T-helper 22 cell (primary cell): ENCODE measurements around the gene CYP2J2.
"Not testable (repeated sequence)": the region's sequence is repeated elsewhere in the genome, so short reads cannot be mapped to it uniquely, and the experiment has no call there.

Experiments used
- DNase-seq: peaks from one replicate; pipeline ENCODE4 v3.0.0-alpha.2; 2020; ENCODE audit warnings: low read depth

The CYP2J2 gene

GRCh38 chr1:59926381-59927123 lies at the start of gene CYP2J2:
Gene CYP2J2 (minus strand): TSS chr1:59926773. CDS start chr1:59926746, 27 bp downstream.
- DNase-seq = no peak

GRCh38 chr1:59973719-59974118 lies 47.1 kb upstream of the CYP2J2 start:
- DNase-seq = no peak

- DNase-seq = no peak
Observed at GRCh38 chr1:59972216-59972927, 45.8 kb upstream of the CYP2J2 start.

GRCh38 chr1:59971464-59971911 lies 44.9 kb upstream of the CYP2J2 start:
- DNase-seq = no peak

GRCh38 chr1:59969542-59970175 lies 43.1 kb upstream of the CYP2J2 start:
- not testable (repeated sequence) for DNase-seq

GRCh38 chr1:59968746-59969145 lies 42.2 kb upstream of the CYP2J2 start:
- DNase-seq = not testable (repeated sequence)

- no peak for DNase-seq
Observed at GRCh38 chr1:59967780-59968179, 41.2 kb upstream of the CYP2J2 start.

- no peak for DNase-seq
Observed at GRCh38 chr1:59967141-59967697, 40.6 kb upstream of the CYP2J2 start.

- no peak for DNase-seq
Observed at GRCh38 chr1:59952065-59952464, 25.5 kb upstream of the CYP2J2 start.

GRCh38 chr1:59949648-59950047 lies 23.1 kb upstream of the CYP2J2 start:
- DNase-seq = no peak

- no peak for DNase-seq
Observed at GRCh38 chr1:59948990-59949389, 22.4 kb upstream of the CYP2J2 start.

- DNase-seq = no peak
Observed at GRCh38 chr1:59947047-59947938, 20.7 kb upstream of the CYP2J2 start.

- no peak for DNase-seq
Observed at GRCh38 chr1:59945790-59946189, 19.2 kb upstream of the CYP2J2 start.

GRCh38 chr1:59939393-59939792 lies 12.8 kb upstream of the CYP2J2 start:
- DNase-seq = no peak

- DNase-seq = no peak
Observed at GRCh38 chr1:59937636-59938210, 11.2 kb upstream of the CYP2J2 start.

GRCh38 chr1:59936358-59936821 lies 9.8 kb upstream of the CYP2J2 start:
- no peak for DNase-seq

- no peak for DNase-seq
Observed at GRCh38 chr1:59928996-59929395, 2.4 kb upstream of the CYP2J2 start.

- no peak for DNase-seq
Observed at GRCh38 chr1:59927213-59927612, 640 bp upstream of the CYP2J2 start.

- no peak for DNase-seq
Observed at GRCh38 chr1:59924653-59925052, 1.9 kb downstream of the CYP2J2 start.

- not testable (repeated sequence) for DNase-seq
Observed at GRCh38 chr1:59921258-59921899, 5.2 kb downstream of the CYP2J2 start.

GRCh38 chr1:59919746-59920145 lies 6.8 kb downstream of the CYP2J2 start:
- no peak for DNase-seq
